Stimulated activated naive B cell treated with anti-CD40 and anti-IgM and Interleukin-4, amounts not matched to agents 10 μg/mL and 1 μg/mL and 100 μg/mL, for 72 hours (primary cell): ENCODE data around the gene CENPU.
"Not testable (repeated sequence)": the region's sequence is repeated elsewhere in the genome, so short reads cannot be mapped to it uniquely, and the experiment has no call there.

Source experiments
- ATAC-seq, 2 donors: fragments of 150-1000 bp; cut with Tn5 transposase; replicated peaks; 2 replicates each; pipeline ENCODE4 v1.10.0; 2021; ENCODE audit warnings: moderate library complexity in 1 of 2
- DNase-seq: peaks from one replicate; pipeline ENCODE4 v3.0.0; 2021
- H3K27ac Mint-ChIP-seq: one replicate; pipeline ENCODE4 v1.8.0; 2022; ENCODE audit warnings: mild to moderate bottlenecking, mixed read lengths
- H3K27me3 Mint-ChIP-seq, 2 donors: one replicate each; pipeline ENCODE4 v1.8.0; 2022; ENCODE audit warnings: mixed read lengths in 2 of 2
- H3K36me3 Mint-ChIP-seq, 2 donors: one replicate each; pipeline ENCODE4 v1.8.0; 2022; ENCODE audit warnings: mixed read lengths in 2 of 2, mild to moderate bottlenecking in 1 of 2
- H3K4me1 Mint-ChIP-seq, 2 donors: one replicate each; pipeline ENCODE4 v1.8.0; 2022; ENCODE audit warnings: mixed read lengths in 2 of 2, mild to moderate bottlenecking in 1 of 2
- H3K4me3 Mint-ChIP-seq, 2 donors: one replicate each; pipeline ENCODE4 v1.8.0; 2022; ENCODE audit warnings: mild to moderate bottlenecking in 2 of 2, mixed read lengths in 2 of 2, moderate library complexity in 1 of 2
- H3K9me3 Mint-ChIP-seq, 2 donors: one replicate each; pipeline ENCODE4 v1.8.0; 2022; ENCODE audit warnings: mixed read lengths in 2 of 2, mild to moderate bottlenecking in 1 of 2

The CENPU gene

DNA sequence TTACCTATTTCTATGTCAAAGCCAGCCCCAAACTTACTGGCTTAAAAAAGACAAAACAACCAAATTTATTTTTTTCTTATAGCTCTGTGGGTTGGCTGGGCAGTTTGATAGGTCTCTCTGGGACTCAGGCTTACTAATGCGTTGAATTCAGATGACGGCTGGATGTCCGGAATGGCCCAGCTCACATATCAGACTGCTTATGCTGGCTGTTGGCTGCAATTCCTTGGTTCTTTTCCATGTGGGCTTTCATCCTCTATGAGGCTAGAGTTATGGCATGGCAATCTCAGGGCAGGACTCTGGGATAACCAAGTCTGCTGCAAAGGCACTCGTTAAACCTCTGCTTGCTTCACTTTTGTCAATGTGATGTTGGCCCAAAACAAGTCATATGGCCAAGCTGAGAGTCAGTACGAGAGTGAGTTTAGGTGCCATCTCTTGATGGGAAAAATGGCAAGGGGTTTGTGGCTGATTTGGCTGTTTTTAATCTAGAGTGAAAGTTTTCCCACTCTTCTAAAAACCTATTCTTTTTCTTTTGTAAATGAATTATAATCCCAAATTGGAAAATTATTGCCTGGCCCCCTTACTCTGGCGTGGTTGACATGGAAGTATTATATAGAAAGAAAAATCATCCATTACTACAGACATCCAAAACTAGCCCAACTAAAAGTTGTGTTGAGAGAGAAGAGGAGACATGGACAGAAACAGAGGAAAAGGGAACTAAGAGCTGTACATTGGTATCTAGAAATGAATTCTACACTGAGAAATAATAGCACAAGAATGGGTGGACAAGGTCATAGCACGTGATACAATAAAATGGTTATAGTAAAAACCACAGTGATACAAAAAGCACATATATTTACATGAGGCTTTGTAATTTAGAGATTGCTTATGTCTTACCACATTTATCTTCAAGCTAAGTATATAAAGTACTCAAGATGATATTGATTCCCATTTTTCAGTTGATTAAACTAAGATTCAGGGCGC is 77.7 kb downstream of the CENPU start:
- no peaks in the 10 kb centered on the region for H3K9me3 Mint-ChIP-seq
- peak in 1 of 2 donors; percentile 46 for ATAC-seq
- no peaks in the 10 kb centered on the region for H3K27me3 Mint-ChIP-seq
- H3K36me3 Mint-ChIP-seq: peaks cover 5 to 6% of the 10 kb centered on the region in 2 donors
- no peak for DNase-seq
- no peak overlapping the region for H3K4me3 Mint-ChIP-seq
- H3K4me1 Mint-ChIP-seq: peaks cover 6 to 20% of the 10 kb centered on the region in 2 donors
- no peak overlapping the region for H3K27ac Mint-ChIP-seq

DNA sequence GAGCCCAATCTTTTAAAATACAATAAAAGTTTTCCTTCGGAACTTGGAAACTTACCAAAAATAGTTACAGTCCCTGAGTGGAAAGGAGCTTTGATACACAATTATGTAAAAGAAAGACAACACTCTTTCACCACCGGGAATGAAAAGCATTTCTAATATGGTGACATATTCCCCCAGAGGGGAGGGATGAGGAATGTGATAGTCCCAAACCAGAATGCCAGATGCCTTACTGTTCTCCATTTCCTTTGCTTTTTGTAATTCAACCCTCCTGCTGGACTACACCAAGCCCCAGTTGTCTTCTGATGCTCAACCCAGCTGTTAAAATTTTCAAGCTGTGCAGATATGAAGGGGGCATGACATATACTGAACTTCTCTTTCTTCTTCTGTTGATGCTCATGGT is 80.2 kb downstream of the CENPU start:
- Mint-ChIP-seq H3K36me3 (peaks cover 3 to 5% of the 10 kb centered on the region in 2 donors), H3K9me3 (no peaks in the 10 kb centered on the region), H3K27me3 (no peaks in the 10 kb centered on the region), H3K4me3 (no peak overlapping the region), H3K4me1 (peaks cover 12 to 30% of the 10 kb centered on the region in 2 donors), H3K27ac (no peak overlapping the region)
- DNase-seq (no peak), ATAC-seq (no peak)

DNA sequence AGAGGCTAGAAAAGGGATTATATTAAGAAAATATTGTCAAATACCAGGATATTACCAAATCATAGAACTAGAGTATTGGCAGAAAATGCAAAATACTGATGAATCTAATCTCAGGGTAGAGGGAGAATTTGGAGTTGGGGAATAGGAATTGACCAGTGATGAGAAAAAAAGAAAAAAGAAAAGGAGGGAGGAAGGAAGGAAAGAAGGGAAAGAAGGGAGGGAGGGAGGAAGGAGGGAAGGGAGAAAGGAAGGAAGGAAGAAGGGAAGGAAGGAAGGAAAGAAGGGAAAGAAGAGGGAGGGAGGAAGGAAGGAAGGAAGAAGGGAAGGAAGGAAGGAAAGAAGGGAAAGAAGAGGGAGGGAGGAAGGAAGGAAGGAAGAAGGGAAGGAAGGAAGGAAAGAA is 81.2 kb downstream of the CENPU start:
- DNase-seq, ATAC-seq, H3K27me3 Mint-ChIP-seq, H3K27ac Mint-ChIP-seq, H3K4me3 Mint-ChIP-seq, H3K9me3 Mint-ChIP-seq: not testable (repeated sequence)
- Mint-ChIP-seq H3K4me1 (peaks cover 20 to 38% of the 10 kb centered on the region in 2 donors), H3K36me3 (peaks cover 11 to 13% of the 10 kb centered on the region in 2 donors)

DNA sequence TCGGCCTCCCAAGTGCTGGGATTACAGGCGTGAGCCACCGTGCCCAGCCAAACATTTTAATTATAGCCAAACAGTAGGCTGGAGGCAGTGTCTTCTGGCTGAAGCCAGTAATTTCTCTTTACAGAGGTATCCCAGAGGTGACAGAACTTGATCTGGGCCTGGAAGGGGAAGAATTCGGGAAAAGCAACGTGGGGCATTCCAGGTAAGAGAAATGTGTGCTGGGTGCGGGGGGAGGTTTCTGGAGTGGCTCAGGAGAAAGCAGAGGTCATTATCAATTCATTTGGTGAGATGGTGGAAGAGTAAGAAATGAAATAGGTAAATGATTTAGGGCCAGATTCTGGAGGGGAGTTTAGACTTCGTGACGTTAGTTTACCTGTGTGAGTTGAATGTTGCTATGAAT is 82.0 kb downstream of the CENPU start:
- no peak for ATAC-seq
- Mint-ChIP-seq H3K4me1 (peaks cover 22 to 37% of the 10 kb centered on the region in 2 donors), H3K36me3 (peaks cover 13 to 14% of the 10 kb centered on the region in 2 donors), H3K27ac (no peak overlapping the region), H3K27me3 (no peaks in the 10 kb centered on the region), H3K4me3 (no peak overlapping the region), H3K9me3 (no peaks in the 10 kb centered on the region)
- DNase-seq: no peak

DNA sequence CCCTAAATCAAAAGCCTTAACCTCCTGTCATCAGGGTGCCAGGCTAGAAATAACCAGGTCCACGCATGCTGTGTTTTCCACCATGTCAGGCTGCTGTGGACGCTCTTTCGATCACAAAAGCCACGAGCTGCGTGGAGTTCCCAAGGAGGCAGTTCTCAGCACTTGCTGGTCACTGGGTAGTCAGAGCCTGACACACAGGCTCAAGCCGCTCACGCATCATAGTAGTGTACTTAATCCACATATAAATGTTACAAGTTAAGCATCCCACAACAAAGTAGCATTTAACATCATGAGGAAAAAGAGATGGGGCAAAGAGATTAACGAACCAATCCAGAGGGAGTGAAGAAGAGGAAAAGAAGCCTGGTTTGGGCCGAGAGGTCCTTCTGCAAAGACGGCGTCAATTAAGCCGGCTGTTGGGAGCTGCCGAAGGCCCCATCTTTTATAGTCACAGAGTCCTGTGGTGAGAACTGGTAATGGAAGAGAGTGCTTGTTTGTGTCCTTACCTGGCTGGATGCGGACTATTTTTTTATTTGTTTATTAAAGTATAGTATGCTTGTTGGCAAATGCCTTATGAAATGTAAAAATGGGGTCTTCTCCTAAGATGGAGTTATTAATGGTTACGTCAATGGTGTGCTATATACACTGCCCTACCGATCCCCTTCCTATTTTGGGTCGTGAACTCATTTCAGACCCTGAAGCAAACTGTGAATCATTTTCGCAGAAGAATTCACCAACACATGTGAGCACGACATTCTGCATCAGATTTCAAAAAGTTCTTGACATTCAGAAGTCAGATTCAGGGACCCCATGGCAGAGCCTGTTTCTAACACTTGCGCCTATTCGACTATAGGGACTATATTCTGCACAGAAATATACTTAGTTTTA is 83.7 kb downstream of the CENPU start:
- Mint-ChIP-seq H3K4me1 (peaks cover 25 to 38% of the 10 kb centered on the region in 2 donors), H3K27me3 (no peaks in the 10 kb centered on the region), H3K36me3 (peaks cover 16 to 22% of the 10 kb centered on the region in 2 donors), H3K4me3 (peak overlapping the region; percentile 90 to 92), H3K27ac (peak overlapping the region; percentile 90), H3K9me3 (no peaks in the 10 kb centered on the region)
- ATAC-seq: peak; percentile 21 to 28
- no peak for DNase-seq

DNA sequence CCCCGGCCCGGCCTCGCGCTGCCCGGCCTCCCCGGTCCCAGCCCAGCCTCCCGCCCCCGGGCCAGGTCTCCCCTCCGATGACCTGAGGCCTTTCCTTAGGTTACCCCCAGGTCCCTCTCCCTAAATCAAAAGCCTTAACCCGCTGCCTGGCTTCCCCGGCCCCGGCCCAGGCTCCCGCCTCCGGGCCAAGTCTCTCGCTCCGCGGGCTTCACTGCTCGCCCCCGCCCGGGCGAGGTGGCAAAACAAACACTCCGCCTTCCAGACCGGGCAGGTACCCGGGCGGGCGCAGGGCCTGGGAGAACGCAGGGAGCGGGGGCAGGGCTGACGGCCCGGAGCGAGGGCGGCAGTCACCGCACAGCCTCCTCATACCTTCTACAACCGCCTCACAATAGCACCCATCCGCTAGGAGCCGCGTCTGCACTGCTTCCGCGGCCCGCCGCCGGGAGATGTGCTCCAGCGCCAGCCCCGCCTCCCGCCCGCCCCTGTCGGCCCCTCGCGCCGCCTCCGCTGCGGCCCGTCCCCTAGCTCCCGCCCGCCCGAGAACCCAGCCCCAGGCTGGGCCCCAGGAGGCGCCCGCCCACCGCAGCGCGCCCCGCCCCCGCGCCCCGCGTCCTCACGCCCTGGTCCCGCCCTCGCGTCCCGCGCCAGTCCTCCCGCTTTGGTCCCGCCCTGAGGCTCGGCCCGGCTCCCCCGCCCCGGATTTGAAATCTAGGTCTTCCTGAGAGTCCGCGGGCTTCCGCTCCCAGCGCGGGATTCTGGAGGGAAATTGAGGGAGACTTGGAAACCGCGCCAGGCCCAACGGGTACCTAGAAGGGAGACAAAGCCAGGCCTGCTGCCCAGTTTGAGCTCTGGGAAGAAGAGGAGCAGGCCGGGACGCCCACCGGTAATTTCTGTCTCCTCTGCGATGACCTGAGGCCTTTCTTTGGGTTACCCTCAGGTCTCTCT is 84.6 kb downstream of the CENPU start, which contains the start of the genes CASP3 and PRIMPOL:
TSS of gene CASP3 (minus strand) at position 422 of the 945 bp plus-strand sequence. CDS start 10,994 bp downstream, outside the sequence.
TSS of gene PRIMPOL (plus strand) at position 713 of the 945 bp plus-strand sequence. CDS start 7,403 bp downstream, outside the sequence.
- peak; percentile 88 to 94 for ATAC-seq
- Mint-ChIP-seq H3K4me3 (peak within 1 kb of the TSS; percentile 90 to 92), H3K27me3 (no peaks in the 10 kb centered on the region), H3K27ac (peak within 1 kb of the TSS; percentile 96), H3K9me3 (no peaks in the 10 kb centered on the region), H3K4me1 (peaks cover 27 to 38% of the 10 kb centered on the region in 2 donors), H3K36me3 (peaks cover 16 to 25% of the 10 kb centered on the region in 2 donors)
- DNase-seq: peak; percentile 94

DNA sequence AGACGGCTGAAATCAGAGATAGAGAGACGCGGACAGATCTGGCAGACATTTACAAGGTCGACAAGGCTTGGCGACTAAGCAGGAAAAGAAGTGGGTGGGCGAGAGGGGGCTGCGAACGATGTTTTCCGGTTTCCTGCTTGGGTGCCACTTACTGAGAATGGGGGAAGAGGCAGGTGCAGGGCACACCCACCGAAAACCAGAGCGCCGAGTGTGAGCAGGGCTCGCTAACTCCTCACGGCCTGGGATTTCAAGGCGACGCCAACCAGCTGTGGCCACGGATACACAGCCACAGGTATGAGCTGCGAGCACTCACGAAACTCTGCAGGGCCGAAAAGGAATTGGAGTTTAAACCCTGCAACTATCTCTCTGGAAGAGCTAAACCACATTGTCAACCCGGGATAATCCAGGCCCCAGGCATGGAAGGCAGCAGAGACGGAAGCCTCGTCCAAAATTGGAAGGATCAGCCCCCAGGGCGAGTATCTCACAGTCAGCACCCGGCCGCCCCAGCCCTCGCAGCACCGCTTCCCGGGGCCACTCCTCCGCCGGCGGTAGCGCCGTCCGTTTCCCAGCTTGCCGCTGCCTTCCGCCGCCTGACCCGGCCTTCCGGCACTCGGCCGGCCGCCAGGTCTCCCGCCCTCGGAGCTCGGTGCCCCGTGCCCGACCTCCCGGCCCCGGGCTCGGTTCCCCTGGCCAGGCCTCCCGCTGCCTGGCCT is 85.4 kb downstream of the CENPU start:
- H3K4me3 Mint-ChIP-seq: peak overlapping the region; percentile 88 to 92
- peaks cover 27 to 38% of the 10 kb centered on the region in 2 donors for H3K4me1 Mint-ChIP-seq
- H3K36me3 Mint-ChIP-seq: peaks cover 16 to 24% of the 10 kb centered on the region in 2 donors
- peak; percentile 16 for DNase-seq
- H3K27ac Mint-ChIP-seq: peak overlapping the region; percentile 96
- H3K9me3 Mint-ChIP-seq: no peaks in the 10 kb centered on the region
- no peaks in the 10 kb centered on the region for H3K27me3 Mint-ChIP-seq
- ATAC-seq: peak; percentile 29 to 39

DNA sequence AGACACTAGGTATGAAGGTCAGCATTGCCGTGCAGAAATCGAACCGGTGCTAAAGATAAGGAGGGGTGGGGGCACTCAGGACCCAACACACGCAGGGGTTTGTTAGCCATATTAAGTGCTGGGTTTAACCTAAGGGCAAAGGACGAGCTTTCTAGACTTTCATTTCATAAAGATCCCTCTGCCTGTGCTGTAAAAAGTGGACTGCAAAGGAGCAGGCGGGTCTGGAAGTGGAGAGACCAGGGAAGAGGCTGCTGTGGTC is 85.9 kb downstream of the CENPU start:
- H3K27me3 Mint-ChIP-seq: no peaks in the 10 kb centered on the region
- no peaks in the 10 kb centered on the region for H3K9me3 Mint-ChIP-seq
- H3K27ac Mint-ChIP-seq: peak overlapping the region; percentile 96
- H3K4me1 Mint-ChIP-seq: peaks cover 27 to 38% of the 10 kb centered on the region in 2 donors
- ATAC-seq (no peak), DNase-seq (no peak)
- H3K4me3 Mint-ChIP-seq: peak overlapping the region; percentile 88 to 92
- H3K36me3 Mint-ChIP-seq: peaks cover 16 to 24% of the 10 kb centered on the region in 2 donors

DNA sequence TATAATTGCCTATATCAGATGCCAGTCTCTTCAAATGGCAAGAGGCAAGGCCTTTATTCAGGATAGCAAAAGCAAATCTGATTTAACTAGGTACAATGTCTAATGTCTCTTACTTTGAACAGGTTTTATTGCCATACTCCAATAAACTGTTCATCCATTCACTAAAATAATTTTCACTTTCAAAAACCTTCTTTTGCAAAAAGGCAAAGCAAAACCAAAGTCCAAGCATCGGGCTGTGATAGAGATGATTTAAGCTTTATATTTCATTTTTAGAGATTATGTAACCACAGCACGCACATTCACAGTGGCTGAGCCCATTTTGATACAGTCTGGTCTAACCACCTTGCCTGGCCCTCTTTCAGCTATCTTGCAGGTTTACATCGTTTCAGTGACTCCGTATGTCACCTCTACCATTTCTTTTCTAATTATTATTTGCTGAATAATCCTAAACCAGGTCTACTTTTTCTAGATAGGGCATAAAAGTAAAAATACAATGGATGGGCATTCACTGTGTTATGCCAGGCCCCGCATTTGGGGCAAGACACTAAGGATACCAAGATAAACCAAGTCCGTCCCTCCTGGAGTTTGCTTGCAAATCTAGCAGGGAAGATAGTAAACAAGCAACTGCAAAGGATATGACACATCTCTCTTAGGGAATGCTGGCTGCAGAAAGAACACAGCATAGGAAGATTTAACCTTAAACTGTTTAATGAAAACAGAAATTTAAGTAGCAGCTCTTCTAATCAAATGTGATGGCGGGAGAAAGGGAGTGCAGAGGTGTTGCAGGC is 86.4 kb downstream of the CENPU start:
- Mint-ChIP-seq H3K36me3 (peaks cover 17 to 24% of the 10 kb centered on the region in 2 donors), H3K4me3 (peak overlapping the region; percentile 88 to 92), H3K27me3 (no peaks in the 10 kb centered on the region), H3K9me3 (no peaks in the 10 kb centered on the region), H3K27ac (peak overlapping the region; percentile 96), H3K4me1 (peaks cover 27 to 38% of the 10 kb centered on the region in 2 donors)
- ATAC-seq (no peak), DNase-seq (no peak)

DNA sequence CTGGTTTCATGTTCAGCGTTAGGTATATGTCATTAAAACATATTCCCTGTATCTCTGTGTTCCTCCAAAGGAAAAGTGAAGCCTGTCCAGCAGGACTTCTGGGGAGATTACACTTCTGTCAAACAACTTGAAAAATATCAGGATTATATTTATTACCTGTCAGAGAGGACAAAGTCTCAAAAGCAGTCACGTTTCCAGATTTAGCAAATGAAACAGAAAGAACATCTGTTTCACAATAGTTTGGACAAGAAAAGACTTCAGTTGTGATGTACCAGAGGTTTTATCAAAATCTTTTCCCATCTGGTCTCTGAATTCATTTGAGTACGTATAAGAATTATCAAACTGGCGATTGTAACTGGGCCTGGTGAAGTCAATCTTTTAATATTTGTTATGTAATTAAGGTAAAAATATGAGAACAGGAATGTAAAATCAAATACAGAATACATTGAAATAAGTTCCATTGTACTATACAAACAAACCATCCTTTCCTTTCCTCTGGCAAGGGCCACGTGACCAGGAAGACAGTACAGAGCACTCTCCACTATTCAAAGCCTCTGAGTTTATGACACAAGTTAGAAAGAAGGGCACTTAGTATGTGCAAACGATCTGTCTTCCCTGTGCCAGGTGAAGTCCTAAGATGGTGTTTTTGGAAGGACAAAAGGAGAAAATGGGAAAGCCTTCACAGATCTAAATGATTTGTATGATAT is 87.8 kb downstream of the CENPU start:
- no peaks in the 10 kb centered on the region for H3K9me3 Mint-ChIP-seq
- DNase-seq: no peak
- peaks cover 19 to 34% of the 10 kb centered on the region in 2 donors for H3K36me3 Mint-ChIP-seq
- H3K4me1 Mint-ChIP-seq: peaks cover 26 to 41% of the 10 kb centered on the region in 2 donors
- H3K4me3 Mint-ChIP-seq: no peak overlapping the region
- ATAC-seq: no peak
- H3K27ac Mint-ChIP-seq: no peak overlapping the region
- H3K27me3 Mint-ChIP-seq: no peaks in the 10 kb centered on the region

DNA sequence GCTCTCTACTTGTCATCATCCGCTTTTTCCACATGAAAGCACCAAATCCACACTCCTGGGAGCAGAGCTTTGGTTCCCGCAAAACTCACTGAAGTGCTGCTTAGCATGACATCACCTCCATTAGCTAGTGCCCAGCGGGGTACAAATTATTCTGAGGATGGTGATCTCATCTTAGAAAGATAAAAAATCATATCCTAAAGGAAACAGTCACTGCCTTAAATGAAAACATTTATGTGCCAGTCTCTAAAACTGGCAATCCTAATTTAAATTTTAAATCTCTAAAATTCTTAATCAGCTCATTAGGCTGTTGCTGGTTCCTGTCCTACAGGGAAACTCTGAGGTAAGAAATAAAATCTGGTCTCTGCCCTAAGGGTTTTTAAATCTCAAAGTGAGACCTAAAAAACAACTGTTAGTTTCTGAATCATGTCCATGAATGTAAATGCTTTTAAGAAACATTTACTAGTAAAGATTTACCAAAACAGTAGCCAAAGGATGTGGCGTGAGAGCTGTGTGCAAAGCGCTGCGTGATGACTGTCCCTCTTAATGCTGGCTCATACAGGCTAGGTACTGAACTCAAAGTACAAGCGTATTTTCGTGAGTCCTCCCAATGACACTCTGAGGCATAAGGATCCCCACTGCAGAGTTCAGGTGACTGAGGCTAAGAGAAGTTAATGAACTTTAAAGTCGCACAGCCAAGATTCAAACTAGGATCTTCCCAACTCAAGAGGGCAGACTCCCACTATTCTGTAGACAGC is 89.2 kb downstream of the CENPU start:
- no peak overlapping the region for H3K27ac Mint-ChIP-seq
- H3K4me3 Mint-ChIP-seq: no peak overlapping the region
- DNase-seq (no peak), ATAC-seq (no peak)
- no peaks in the 10 kb centered on the region for H3K9me3 Mint-ChIP-seq
- H3K27me3 Mint-ChIP-seq: no peaks in the 10 kb centered on the region
- peaks cover 24 to 42% of the 10 kb centered on the region in 2 donors for H3K4me1 Mint-ChIP-seq
- H3K36me3 Mint-ChIP-seq: peaks cover 19 to 41% of the 10 kb centered on the region in 2 donors
